Cerebellar nuclear complex (tissue), 1 donor: ENCODE data around the gene UMAD1.

Experiments
- DNase-seq, 2 experiments: peaks; one replicate each; lab custom pipeline; 2025; lab: John Stamatoyannopoulos, UW

Gene UMAD1

DNA sequence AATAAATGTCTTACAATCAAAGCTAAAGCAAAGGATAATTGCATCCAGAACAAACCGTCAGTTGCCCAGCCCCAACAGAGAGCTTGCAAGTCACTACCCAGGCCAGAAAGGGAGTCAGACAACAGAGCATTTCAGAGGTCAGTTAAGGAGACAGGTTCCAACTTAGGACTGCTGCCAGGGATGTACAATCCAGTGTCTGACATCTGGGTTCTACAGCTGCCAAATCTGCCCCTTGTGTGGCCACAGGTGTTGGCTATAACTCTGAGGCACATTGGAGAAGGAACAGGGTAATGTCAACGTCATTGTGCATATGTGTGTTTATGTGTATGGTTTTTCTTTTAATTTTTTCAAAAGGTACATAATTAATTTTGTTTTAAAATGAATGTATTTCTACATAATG is 242.8 kb downstream of the UMAD1 start:
- DNase-seq, result no peak

DNA sequence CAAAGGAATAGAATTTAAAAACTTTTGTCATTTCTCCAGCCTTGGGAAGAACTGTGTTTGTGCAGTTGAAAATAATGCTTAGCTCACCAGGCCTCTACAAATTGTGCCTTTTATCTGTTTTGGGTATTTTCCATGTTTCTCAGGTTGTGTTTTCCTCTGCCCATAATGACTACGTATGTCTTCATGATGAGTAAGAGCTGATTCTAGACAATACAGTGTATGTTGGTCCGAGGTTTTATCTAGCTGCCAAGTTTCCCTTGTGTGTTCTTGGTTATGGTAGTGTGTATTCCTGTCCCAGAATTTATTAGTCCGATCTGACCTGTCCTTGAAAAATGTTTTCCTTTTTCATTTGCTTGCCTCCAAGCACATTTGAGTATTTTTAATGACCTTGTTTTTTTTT is 244.3 kb downstream of the UMAD1 start:
- no peak for DNase-seq

GRCh38 chr7:7889791-7890568 is 249.4 kb downstream of the UMAD1 start:
- DNase-seq, result no peak

DNA sequence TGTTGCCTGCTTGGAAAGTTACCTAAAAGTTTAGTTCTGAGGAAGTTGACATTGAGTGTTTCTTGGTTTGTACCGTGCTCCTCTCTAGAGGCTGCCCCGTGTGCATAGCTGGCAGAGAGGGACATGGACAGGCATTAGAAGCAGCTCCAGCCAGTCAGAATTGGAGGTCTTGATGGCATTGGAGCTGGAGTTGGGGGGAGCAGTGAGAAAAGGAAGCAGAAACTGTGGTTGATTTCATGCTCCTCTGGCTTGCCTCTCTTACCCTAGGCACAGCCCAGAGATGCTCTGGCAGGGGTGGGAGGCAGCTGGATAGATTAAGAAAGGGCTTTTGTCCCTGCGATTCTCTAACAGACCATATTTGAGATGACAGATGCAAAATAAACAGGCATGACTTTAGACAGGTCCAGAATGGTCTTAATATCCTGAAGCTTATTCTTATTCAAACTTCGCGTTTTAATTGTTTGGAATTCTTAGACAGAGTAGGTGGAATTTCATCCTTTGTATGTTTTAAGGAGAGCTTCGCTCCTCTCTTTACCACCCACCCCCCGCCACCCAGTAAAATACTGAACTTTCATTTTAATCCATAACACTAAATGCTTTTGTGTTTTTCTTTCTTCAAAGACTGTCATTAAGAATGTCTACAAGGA is 254.6 kb downstream of the UMAD1 start:
- no peak for DNase-seq

GRCh38 chr7:7895754-7896153 is 255.2 kb downstream of the UMAD1 start:
- no peak for DNase-seq

DNA sequence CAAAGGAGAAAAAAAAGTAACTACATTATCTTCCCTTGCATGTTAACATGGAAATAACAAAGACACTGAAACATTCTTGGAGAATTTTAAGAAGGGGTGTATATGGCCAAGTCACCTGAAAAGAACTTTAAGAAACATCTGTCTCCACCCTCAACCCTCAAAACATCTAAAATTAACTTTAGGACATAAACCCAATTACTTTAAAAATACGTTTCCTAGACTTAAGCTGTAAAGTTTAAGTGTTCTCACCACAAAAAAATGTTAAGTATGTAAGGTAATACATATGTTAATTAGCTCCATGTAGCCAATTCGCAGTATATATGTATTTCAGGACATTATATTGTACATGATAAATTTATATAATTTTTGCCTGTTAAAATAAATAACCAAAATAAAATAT is 257.0 kb downstream of the UMAD1 start:
- DNase-seq, result no peak

DNA sequence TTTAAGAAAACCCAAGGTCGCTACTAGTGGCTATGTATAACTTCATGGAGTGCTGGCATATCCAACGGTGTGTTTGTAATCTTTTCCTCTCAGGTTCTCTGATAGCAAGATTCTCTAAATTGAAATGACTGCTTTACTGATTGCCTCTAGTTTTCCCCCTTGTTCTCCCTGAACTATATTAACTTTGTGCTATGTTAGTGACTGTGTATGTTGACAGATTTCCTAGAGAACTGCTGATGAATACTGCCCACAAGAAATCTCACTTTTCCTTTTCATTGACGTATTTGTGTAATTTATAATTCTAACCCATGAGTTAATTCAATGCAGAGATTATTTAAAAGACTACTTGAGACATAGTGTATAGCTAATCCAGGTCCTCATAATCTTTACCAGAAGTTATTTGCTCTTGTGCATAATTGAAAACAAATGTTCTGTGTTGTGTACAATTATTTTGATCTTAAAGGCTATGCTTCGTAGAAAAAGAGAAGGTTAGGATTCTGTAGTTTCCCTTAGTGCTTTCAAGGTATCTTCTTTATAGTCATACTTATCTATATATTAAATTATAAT is 257.5 kb downstream of the UMAD1 start:
- no peak for DNase-seq

DNA sequence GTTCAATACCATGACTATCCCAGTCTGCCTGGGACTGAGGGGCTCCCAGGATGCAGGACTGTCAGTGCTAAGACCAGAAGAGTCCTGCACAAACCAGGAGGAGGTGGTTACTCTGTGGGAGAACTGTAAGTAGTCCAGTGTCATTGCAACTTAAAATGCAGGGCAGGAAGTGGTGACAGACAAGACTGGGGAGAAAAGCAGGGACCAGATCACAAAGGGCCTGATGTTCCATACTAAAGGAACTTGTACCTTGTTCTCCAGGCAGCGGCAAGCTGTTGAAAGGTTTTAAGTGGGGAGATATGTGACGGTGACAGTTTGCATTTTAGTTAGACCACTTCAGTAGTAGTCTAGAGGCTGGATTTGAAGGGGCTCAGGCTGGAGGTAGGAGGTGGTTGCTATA is 262.3 kb downstream of the UMAD1 start:
- DNase-seq, result no peak

GRCh38 chr7:7907306-7907705 is 266.8 kb downstream of the UMAD1 start:
- DNase-seq, result no peak

- no peak for DNase-seq
Observed at GRCh38 chr7:7908622-7909145, 268.1 kb downstream of the UMAD1 start.

- no peak for DNase-seq
Observed at GRCh38 chr7:7909376-7909775, 268.8 kb downstream of the UMAD1 start.

DNA sequence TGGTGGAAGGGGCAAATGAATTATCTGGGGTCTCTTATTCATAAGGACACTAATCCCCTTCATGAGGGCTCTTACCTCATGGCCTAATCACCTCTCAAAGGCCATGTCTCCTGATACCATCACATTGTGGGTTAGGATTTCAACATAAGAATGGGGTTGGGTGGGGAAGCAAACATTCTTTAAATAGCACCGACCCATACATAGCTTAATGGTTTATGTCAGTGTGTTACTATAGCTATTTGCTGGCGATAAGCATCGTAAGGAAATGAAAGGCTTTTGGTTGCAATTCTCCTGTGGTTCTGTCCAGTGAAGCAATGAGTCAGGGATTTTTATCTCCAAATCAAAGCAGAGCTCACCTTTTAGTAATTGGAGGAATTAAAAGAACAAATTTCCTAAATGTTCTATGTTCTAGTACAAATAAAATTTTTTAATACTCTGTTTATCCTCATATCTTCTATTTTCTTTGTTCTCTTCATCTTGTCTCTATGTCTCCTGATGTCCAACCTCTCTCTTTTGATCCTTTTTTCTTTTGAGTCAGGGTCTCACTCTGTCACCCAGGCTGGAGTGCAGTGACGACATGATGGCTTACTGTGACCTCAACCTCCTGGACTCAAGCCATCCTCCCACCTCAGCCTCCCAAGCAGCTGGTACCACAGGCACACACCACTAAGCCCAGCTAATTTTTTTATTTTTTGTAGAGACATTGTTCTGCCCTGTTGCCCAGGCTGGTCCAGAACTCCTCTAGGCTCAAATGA is 271.0 kb downstream of the UMAD1 start:
- no peak for DNase-seq

GRCh38 chr7:7912937-7913336 is 272.4 kb downstream of the UMAD1 start:
- DNase-seq, result no peak

- DNase-seq, result no peak
Observed at GRCh38 chr7:7913504-7913903, 273.0 kb downstream of the UMAD1 start.

DNA sequence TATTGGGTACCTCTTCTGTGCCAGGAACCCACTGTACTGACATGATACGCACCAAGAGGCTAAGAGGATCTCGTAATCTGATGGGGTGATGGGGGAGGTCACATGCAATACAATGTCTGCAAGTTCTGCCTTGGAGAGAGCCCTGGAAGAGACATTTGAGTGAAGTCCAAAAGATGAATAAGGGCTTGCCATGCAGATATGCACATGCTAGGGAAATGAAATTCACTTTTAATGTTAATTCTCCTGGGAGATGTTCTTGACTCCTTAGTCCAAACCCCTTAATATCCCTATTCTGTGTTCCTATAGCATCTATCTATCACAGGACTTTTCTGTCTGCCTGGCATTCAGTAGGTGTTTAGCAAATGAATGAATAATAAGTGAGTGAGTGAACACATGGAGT is 274.0 kb downstream of the UMAD1 start:
- DNase-seq, result no peak

- DNase-seq, result no peak
Observed at GRCh38 chr7:7916064-7916463, 275.5 kb downstream of the UMAD1 start.

- no peak for DNase-seq
Observed at GRCh38 chr7:7917593-7917992, 277.0 kb downstream of the UMAD1 start.

DNA sequence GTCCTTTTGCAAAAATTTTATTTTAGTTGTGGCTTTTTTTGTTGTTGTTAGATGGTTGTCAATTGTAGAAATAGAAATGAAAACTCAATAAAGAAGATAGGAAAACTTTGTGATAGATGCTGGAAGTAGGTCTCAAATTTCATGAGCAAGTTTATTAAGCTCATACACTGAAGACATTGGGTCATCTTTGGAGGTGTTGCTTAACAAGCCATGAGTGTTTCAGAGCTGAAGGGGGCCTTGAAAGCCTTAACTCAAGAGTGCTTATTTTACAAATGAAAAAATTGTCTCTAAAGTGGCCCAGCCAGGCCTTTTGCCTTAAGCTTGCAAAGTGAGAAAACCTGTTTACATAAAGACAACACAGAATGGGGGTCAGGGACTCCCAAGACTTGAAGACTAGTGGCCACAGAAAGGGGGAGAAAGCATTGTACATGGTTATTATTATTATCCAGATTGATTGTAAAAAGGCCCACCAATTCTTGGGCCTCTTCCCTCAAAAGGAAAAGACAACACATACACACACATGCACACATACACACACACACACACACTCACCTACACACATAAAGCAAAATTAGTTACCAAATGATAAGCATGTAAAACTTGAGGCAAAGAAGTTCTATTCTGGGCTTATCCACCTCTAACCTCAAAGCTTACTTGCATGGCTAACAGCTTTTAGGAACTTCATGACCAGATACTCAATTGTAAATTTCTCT is 278.3 kb downstream of the UMAD1 start:
- DNase-seq, result no peak

DNA sequence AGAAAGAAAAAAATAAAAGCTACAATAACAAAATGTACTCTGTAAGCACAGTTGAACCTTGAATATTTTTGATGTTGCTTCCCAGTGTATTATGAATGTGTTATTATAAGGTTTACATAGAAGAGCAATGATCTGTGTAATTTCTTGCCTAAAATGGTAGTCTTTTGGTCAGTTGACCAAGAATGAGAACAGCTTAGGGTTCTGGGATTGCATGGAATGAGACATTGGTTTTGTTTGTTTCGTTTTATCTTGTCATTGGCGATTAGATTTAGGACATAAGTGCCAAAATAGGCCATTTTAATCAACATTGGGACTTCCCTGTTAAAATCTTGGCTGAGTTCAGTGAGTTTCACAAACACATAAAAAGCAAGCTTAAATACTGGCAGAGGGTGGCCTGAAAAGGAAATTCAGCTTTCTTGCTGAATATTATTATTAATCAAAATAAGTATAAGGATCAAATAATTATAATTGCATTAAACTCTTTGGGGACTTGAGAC is 278.9 kb downstream of the UMAD1 start:
- no peak for DNase-seq

DNA sequence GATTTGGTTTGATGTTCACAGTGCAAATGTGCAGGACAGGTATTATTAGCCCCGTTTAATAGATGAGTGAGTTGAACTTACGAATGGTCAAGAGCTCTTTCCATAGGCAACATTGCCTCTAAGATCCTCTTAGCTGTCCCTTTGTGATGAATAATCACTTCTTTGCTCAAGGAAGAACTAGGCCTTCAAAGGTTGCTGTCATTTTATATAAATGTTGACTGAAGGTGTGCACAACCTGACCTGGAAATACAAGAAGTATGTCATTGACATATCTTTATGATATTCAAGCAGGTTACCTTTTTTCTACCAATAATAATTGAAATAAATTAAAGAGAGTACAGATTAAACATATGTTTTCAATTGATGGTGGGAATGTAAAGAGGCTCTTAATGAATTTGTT is 279.5 kb downstream of the UMAD1 start:
- DNase-seq, result no peak

DNA sequence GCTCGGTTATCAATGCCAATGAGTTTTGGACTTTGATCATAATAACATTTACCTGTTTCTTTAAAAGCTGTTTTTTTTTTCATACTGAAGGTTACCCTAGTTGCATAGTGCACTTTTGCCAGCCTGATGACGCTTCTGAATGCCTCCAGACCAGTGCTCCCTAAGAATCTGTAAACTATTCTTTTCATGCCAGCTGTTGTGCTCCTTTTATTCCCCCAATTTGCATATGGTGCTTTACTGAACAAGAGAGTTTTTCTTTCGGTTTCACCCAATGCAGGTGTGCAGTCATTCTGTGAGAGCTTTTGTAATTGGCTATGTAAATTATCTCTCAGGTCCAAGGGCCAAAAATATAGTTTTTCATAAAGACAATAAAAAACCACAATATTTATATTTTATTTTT is 279.9 kb downstream of the UMAD1 start:
- DNase-seq, result no peak

DNA sequence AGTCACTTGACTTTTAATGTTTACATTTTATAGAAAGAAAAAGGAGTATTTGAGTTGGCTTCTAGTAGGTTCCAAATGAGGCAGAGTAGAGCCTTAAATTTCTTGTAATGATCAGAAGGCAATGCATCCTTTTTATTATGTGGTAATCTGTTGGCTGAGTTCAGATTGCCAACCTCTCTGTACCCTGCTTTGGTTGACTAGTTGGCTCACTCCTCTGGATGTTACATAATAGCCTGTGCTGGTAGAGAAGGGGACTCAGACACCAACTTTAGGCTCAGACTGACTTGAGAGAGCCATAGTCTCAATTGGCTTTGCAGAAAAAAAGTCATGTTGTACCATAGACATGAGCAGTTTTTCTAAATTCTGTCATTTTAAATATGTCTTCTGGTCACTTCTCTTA is 281.3 kb downstream of the UMAD1 start:
- DNase-seq, result no peak
